NCI-H1048 (cell line): ENCODE data around the gene ME2.
"Not testable (repeated sequence)": the region's sequence is repeated elsewhere in the genome, so short reads cannot be mapped to it uniquely, and the experiment has no call there.

Source experiments
- DNase-seq: peaks from one replicate; lab custom pipeline; 2025; lab: John Stamatoyannopoulos, UW

Gene ME2

GRCh38 chr18:50878345-50879301, at the start of gene ME2:
Gene ME2 (plus strand): TSS chr18:50879118. CDS start chr18:50895821, 16,703 bp downstream.
- peak; percentile 63 for DNase-seq

- no peak for DNase-seq
These were observed 49.3 kb upstream of the ME2 start for GRCh38 chr18:50829644-50830043.

- DNase-seq, result no peak
These were observed 48.4 kb upstream of the ME2 start for GRCh38 chr18:50830544-50830943.

GRCh38 chr18:50832754-50833153, 46.2 kb upstream of the ME2 start:
- no peak for DNase-seq

GRCh38 chr18:50833496-50833895, 45.4 kb upstream of the ME2 start:
- DNase-seq, result not testable (repeated sequence)

GRCh38 chr18:50836521-50836957, 42.4 kb upstream of the ME2 start:
- DNase-seq, result peak; percentile 79

GRCh38 chr18:50839341-50839740, 39.6 kb upstream of the ME2 start:
- DNase-seq, result no peak

GRCh38 chr18:50839996-50840395, 38.9 kb upstream of the ME2 start:
- no peak for DNase-seq

- no peak for DNase-seq
These were observed 36.1 kb upstream of the ME2 start for GRCh38 chr18:50842846-50843245.

GRCh38 chr18:50844554-50844953, 34.4 kb upstream of the ME2 start:
- DNase-seq, result no peak

- DNase-seq, result no peak
These were observed 34.0 kb upstream of the ME2 start for GRCh38 chr18:50844960-50845359.

GRCh38 chr18:50847192-50847591, 31.7 kb upstream of the ME2 start:
- no peak for DNase-seq

- no peak for DNase-seq
These were observed 30.8 kb upstream of the ME2 start for GRCh38 chr18:50848061-50848551.

GRCh38 chr18:50848991-50849390, 29.9 kb upstream of the ME2 start:
- DNase-seq, result no peak

GRCh38 chr18:50849419-50849821, 29.5 kb upstream of the ME2 start:
- no peak for DNase-seq

GRCh38 chr18:50850307-50851065, 28.4 kb upstream of the ME2 start:
- DNase-seq, result no peak

- DNase-seq, result no peak
These were observed 25.1 kb upstream of the ME2 start for GRCh38 chr18:50853863-50854271.

GRCh38 chr18:50855976-50856757, 22.8 kb upstream of the ME2 start:
- no peak for DNase-seq

- DNase-seq, result not testable (repeated sequence)
These were observed 21.8 kb upstream of the ME2 start for GRCh38 chr18:50857166-50857565.

- no peak for DNase-seq
These were observed 21.2 kb upstream of the ME2 start for GRCh38 chr18:50857694-50858093.

GRCh38 chr18:50859793-50860555, 18.9 kb upstream of the ME2 start:
- no peak for DNase-seq
